Hematopoietic multipotent progenitor cell treated with erythropoietin and hydrocortisone succinate and interleukin-3 and kit ligand, for 15 days (in vitro differentiated cells): Measurements from ENCODE around the gene CHST15.

ENCODE experiments used
- DNase-seq: peaks from one replicate; pipeline ENCODE4 v3.0.0-alpha.2; 2015; ENCODE audit warnings: low spot score

Gene CHST15

GRCh38 chr10:124064676-124065075, 28.7 kb downstream of the CHST15 start:
- DNase-seq, result no peak

DNA sequence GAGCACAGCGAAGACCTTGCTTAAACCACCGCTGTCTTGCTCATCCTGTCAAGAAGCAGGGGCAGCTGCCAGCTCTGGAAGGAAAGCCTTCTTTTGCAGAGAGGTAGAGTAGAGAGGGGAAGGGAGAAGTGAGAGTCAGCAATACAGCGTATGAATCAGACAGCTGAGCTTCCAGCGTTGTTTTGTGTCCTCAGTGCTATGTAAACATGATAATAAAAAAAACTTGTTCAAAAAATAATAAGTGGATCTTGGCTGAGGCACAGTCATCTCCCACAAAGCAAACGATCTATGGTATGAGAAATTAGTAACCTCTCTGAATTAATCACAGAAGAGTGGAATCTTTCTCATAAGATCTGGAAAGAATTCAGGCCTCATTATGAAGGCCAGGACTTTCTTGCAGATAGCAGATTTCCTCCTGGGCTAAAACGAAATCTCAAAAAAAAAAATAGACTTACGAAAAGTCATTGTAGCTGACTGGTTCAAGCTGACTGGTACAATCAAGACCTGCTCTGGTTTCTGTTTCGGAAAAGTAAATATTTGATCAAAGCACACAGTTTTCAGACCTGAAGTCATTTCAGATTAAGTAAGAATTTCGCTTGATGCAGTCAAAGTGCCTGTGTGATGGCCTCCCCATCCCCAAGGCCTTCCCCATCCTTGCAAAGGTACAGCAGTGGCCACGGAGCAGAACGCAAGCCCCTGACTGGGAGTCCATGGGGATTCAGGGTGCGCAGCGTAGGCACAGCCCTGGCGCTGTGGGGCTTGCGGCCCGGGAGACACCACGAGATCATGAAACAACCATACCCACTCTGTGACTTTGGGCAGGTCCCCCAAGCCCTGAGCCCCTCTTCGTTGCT, 29.4 kb downstream of the CHST15 start:
- DNase-seq, result no peak

GRCh38 chr10:124062390-124062789, 31.0 kb downstream of the CHST15 start:
- no peak for DNase-seq

- no peak for DNase-seq
Observed at GRCh38 chr10:124061030-124061429, 32.4 kb downstream of the CHST15 start.

DNA sequence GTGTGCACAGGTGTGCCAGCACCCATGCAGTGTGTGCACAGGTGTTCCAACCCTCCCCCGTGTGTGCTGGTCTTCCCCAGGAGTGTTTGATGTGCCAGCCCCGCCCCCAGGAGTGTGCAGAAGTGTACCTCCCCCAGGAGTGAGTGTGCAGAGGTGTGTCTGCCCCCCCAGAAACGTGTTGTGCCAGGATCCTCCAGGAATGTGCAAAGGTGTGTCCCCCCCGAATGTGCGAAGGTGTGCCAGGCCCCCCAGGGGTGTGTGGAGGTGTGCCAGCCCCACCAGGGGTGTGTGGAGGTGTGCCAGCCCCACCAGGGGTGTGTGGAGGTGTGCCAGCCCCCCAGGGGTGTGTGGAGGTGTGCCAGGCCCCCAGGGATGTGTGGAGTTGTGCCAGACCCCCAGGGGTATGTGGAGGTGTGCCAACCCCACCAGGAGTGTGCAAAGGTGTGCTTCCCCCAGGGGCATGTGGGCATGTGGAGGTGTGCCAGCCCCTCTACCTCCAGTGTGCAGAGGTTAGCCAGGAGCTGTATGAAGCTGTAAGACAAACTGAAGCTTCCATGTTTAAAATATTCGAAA, 33.2 kb downstream of the CHST15 start:
- DNase-seq, result no peak

DNA sequence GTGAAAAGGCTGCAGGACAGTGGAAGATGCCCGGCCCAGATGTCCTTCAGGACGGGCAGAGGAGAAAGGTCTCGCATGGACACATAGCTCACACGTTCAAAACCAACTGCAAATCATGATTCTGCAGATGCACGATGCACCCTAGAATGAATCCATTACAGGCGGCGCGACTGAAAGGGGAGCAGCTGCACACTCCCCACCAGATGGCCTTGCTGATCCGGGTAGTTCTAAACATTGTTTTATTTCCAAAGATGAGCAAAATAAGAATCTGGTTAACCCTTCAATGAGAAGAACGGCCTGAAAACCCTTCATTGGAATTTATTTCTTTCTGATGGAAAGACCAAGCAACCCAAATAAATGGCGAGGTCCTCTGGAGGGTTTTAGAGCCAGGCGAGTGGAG, 33.8 kb downstream of the CHST15 start:
- DNase-seq, result no peak

DNA sequence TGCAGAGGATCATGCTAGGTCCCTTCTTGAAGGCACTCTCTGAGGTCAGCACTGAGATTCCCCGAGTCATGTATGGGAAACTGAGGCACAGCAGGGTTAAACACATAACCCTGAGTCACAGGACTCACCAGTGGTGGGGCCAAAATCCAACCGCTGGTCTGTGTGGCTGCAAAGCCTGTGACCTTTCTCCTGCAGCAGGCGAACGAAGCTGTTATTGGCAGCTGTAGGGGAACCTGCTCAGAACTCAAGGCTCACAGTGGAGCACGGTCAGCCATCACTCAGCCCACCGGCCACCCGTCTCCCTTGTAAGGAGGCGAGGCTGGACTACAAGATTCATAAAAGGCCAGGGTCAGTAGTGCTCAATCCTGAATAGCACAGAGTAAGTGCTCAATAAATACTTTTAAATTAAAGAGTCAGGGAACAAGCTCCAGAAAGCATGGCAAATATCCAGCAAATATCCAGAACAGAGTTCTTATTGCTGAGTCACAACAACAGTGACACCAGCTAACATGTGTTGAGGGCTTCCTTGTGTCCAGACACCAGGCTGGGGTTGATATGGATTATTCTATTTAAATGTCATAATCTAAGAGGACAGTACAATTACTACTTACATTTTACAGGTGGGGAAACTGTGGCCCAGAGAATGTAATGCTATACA, 34.9 kb downstream of the CHST15 start:
- no peak for DNase-seq

DNA sequence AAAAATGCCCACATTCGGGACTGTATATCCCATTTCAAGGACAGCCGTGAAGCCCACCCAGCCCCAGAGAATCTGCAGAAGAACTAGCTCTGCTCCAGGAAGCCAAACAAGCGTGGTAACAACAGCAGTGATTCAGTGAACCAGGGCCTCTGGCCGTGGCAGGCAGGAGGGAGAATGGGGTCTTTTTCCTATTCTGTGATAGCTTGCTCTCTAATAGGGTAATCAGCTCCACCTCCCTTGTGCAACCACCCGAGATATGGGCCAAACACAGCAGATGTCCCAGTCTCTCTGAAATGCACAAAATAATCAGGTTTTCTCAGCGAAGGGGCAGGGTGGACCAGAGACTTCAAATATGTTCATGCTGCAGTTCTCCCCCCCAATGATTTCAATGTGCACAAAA, 35.8 kb downstream of the CHST15 start:
- DNase-seq, result no peak

GRCh38 chr10:124056337-124056980, 36.9 kb downstream of the CHST15 start:
- no peak for DNase-seq

DNA sequence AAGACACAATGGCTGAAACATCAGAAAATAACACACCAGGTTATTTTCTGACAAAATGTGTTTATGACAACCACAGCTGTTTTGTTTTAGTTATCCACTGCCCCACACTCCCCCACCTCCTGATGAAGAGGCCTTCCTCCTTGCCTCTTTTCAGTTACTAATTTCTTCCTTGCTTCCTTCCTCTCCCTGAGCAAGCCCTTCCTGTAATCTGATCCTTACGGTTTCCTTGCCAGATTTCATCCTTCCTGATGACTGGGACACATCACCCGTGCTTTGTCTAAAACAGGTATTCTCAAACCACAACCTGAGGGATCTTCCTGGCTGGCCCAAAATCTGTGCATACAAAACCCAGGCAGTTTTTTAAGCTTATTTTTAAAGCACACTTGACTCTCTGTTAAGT, 39.4 kb downstream of the CHST15 start:
- no peak for DNase-seq

GRCh38 chr10:124052561-124052960, 40.8 kb downstream of the CHST15 start:
- DNase-seq, result no peak

DNA sequence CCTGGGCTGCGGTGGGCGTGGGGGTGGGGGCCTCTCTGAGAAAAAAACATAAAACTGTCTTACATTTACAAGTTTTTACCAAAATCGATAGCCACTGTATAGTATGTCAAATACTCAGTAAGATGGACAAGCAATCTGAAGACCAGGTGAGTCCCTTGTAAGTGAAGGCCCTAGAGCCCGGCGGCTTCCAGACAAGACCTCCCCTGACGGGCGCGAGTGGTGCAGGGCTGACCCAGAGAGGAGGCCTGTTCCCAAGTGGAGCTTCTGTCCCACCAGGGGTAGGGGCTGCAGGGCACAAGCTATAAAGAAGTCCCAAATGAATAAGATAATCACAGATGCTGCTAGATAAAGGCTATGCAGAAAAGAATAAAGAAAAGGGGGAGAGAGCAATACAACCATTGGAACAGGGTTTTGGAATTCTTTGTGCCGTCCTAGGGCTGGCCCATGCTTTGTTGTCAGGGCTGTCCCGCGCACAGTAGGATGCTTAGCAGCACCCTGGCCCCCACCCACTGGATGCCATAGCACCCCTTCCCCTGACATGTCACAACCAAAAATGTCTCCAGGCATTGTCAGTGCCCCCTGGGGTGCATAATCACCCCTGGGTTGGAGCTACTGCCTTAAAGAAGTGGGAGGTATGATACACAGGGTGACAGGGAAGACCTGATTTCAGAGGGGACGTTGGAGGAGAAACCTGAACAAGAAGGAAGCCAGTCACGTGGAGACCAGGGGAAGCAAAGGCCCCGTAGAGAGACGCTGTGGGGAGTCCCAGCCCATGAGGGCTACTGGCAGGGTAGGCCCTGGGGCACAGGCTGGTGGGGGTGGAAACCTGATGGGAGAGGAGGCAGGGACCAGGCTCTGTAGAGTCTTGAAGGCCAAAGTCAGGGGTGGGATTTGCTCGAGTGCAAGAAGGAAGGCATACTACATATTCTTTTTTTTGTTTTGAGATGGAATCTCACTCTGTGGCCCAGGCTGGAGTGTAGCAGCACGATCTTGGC, 43.1 kb downstream of the CHST15 start:
- no peak for DNase-seq

GRCh38 chr10:124049484-124049883, 43.9 kb downstream of the CHST15 start:
- DNase-seq, result no peak

DNA sequence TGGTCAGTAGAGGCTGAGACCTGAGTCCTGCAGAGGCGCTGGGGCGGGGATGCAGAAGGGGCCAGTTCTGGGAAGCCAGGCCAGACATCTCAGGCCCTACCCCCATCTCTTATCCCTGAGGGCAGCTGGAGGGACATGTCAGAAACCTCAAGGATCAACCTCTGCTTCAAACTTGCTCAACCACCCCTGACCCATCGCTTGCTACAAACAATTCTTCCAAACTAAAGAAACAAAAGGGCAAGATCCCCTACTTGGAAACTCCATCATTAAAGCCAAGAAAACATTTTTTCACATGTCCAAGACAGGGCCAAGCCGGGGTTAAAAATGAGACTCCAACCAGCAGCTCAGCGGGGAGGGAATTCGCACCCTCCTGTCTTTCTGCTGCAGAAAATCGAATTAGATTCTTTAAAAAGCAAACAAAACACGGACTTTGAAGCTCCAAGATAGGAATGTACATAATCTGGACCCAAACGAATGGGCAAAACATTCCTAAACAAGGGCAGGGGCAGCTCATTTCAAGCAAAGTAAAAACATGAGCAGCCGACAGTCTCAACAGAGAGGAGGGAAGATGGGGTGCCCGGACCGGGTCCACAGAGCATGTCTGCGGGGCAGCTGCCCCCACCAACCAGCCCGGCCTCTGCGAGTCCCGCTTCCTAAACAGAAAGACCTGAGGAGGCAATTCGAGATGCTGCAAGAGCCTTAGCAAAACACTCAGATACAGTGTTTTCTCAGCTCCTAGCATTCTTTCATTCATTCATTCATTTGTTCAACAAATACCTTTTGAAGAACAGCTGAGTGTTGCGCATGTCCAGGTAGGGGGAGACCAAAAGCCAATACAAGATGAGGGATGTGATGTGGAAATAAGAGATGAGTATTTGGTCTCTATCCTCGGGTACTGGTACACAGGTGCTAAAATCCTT, 44.8 kb downstream of the CHST15 start:
- DNase-seq, result no peak

DNA sequence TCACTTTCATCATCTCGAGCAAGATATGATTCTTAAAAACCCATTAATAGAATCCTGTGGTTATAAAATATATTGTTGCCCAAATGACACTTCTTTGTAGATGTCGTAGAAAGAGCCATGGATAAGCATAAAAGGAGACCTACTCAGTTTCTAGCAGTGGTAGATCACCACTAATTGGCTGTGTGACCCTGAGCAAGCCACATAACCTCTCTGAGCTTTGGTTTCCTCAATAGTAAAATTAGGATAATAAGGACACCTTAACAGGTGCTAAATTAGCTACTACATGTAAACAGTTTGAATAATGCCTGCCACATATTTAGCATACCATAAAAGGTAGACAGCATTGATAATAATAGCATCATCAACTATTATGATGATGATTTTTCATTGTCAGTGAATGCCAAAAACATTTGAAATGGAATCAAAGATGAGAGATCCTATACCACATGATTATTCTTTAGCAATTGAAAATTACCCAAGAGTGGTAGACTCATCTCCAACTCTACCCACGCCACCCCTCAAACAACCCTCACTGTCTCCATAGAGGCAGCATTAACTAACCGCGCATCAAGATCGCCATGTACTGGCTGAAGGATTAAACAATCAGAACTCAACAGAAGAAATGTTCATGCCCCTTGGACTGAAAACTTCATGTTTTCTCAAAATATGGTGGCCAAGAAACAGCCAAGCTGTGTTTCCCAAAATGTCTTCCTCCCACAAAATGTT, 45.8 kb downstream of the CHST15 start:
- no peak for DNase-seq

- no peak for DNase-seq
Observed at GRCh38 chr10:124045801-124046355, 47.5 kb downstream of the CHST15 start.

GRCh38 chr10:124045276-124045675, 48.1 kb downstream of the CHST15 start:
- DNase-seq, result no peak

DNA sequence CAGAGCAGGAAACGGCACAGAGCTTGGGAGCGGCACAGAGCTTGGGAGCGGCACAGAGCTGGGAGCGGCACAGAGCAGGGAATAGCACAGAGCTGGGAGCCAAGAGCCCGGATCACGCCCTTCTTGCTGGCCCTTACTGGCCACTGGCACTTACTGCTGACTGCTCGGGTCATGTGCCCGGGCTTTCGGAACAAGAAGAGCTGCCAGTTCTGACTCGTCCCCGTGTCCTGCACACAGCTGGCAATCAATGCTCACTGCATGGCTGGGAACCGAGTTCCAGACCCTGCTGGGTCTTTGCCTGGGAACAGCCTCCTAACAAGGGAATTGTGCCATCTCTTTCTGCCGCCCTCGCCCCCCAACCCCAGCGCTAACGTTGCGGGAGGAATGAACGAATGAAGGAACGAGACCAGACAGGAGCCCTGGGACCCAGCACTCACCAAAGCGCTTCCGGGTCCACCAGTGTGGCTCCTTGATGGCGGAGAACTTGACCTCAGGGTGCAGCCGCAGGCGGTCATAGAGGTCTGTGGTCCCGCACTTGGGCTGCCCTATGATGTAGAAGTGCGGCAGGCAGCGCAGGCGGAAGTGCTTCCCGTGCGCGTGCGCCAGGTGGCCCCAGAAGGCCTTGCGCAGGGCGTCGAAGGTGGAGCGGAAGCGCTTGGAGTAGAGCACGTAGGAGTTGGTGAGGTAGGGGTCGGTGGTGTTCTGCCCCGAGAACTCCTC, 49.1 kb downstream of the CHST15 start:
- DNase-seq, result no peak
